ENCODE data around the gene FAM135A. TPM values are rescaled to one million over a fixed set of nuclear protein-coding genes. Genes with fewer than 3 reads are reported as not detected.

FAM135A gene
- total and polyA plus RNA-seq, 2 of the 8 experiments (the other 6 are each of a cell fraction or from before 2014, with no cell fraction given) = 17.4 to 35.7 TPM

DNA sequence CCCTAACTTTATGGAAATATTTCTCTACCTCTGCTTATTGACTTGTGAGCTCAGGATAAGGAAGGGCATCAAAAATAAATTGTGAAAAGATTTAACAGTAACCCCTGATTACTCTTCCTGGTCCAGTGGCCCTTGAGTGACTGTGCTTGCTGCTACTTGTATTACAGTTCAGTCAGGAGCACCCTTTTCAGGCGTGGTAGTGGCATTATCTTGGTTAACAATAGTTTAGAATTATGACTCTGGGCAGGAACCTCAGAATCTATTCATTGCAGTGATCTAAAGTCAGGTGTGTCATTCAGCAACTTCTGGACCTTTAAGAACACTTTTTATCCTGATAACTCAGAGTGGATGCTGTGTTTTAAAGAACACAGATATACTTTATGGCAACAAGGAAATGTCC, 43.4 kb downstream of the FAM135A start:
- POLR2A ChIA-PET (ENCODE audit: partially characterized antibody) = interaction anchor here (0.6 kb wide), 2 partner anchors 12 to 47 kb away, joined by 3 read pairs; no protein-coding TSS in a partner anchor
- Histone ChIP-seq H3K27ac (ENCODE audit: low read depth, low read length) (no peak overlapping the region), H3K27me3 (replicated peaks in 1 of 4; ENCODE audit: control insufficient read depth in 3 of 4, extremely low read depth in 1 of 4, insufficient read depth in 3 of 4, low read length in 3 of 4) (no peaks in the 10 kb centered on the region), H3K79me2 (ENCODE audit: control insufficient read depth in 1 of 2, insufficient read depth in 2 of 2, low read length in 2 of 2) (peaks cover 0 to 8% of the 10 kb centered on the region in 2 experiments; a peak in 2 of 4 replicates), H3K56ac (replicated peaks; ENCODE audit: insufficient read length, low read depth, low read length) (no peak overlapping the region), H3K4me1 (replicated peaks in 1 of 4; ENCODE audit: control insufficient read depth in 3 of 4, insufficient read depth in 4 of 4, low read length in 3 of 4) (no peaks in the 10 kb centered on the region), H2BK20ac (ENCODE audit: low read length) (no peak overlapping the region), H3K18ac (ENCODE audit: extremely low read depth, low read length) (no peak overlapping the region), H2AK5ac (ENCODE audit: low read depth, low read length) (no peak overlapping the region), H3K79me1 (ENCODE audit: low read depth, low read length) (no peaks in the 10 kb centered on the region), H3K4me3 (ENCODE audit: extremely low read depth in 1 of 4, insufficient read depth in 2 of 4, low read depth in 3 of 4, low read length in 4 of 4) (no peak overlapping the region), H4K91ac (replicated peaks; ENCODE audit: insufficient read length, low read length) (no peak overlapping the region), H2BK15ac (ENCODE audit: low read length) (no peak overlapping the region), H3K4me2 (ENCODE audit: insufficient read depth in 1 of 2, low read depth in 2 of 2, low read length in 2 of 2) (no peak overlapping the region), H2BK12ac (ENCODE audit: low read depth, low read length) (no peak overlapping the region), H2BK120ac (replicated peaks; ENCODE audit: low read depth, low read length) (no peak overlapping the region), H3K23ac (ENCODE audit: insufficient read length) (no peak overlapping the region), H3K36me3 (ENCODE audit: control insufficient read depth in 2 of 4, insufficient read depth in 4 of 4, low read length in 3 of 4) (peaks cover 0 to 12% (median 2%) of the 10 kb centered on the region in 4 experiments; a peak in 3 of 8 replicates), H3K9ac (replicated peaks in 1 of 4; ENCODE audit: extremely low read depth in 1 of 4, low read depth in 3 of 4, low read length in 3 of 4) (no peak overlapping the region), H2AFZ (ENCODE audit: low read length) (no peak overlapping the region), H2BK5ac (ENCODE audit: low read depth, low read length) (no peak overlapping the region), H3K14ac (ENCODE audit: insufficient read length) (no peak overlapping the region), H3K4ac (replicated peaks; ENCODE audit: insufficient read length, low read depth, low read length) (no peak overlapping the region), H4K8ac (ENCODE audit: extremely low read depth, insufficient read depth, low read length) (no peak overlapping the region), H4K5ac (ENCODE audit: insufficient read length, low read depth, low read length) (no peak overlapping the region), H4K20me1 (replicated peaks in 1 of 2; ENCODE audit: control insufficient read depth in 1 of 2, insufficient read depth in 2 of 2, low read length in 2 of 2) (no peaks in the 10 kb centered on the region), H3K9me3 (ENCODE audit: insufficient read depth in 2 of 2, low read depth in 1 of 2, low read length in 1 of 2) (no peaks in the 10 kb centered on the region), H3K23me2 (ENCODE audit: low read depth, low read length) (no peaks in the 10 kb centered on the region)
- 90% methylated on average over 1 of the region's 1 CpG; no CpG with 5 or more reads in 1 of the 2 experiments for WGBS, 2 experiments (ENCODE audit: extremely low coverage in 1 of 2, insufficient coverage in 1 of 2, insufficient read length in 1 of 2, insufficient replicate concordance in 2 of 2, low coverage in 1 of 2, low lambda C conversion rate in 2 of 2, missing lambda C conversion rate in 1 of 2)
- DNase-seq (ENCODE audit: low read depth in 1 of 2, low spot score in 2 of 2) = no peak
- CTCF ChIA-PET (ENCODE audit: partially characterized antibody) = interaction anchor here (0.6 kb wide), 1 partner anchor 307 kb away, joined by 3 read pairs; no protein-coding TSS in a partner anchor
- TF ChIP-seq CHD1 (IDR thresholded peaks at IDR 0.05; ENCODE audit: low read depth, low read length) (no peak), JUN (IDR thresholded peaks at IDR 0.05; ENCODE audit: low read depth, low read length) (no peak), EGR1 (IDR thresholded peaks at IDR 0.05; ENCODE audit: borderline replicate concordance, low read depth, low read length) (no peak), CTBP2 (IDR thresholded peaks at IDR 0.05; ENCODE audit: borderline replicate concordance, insufficient read depth, insufficient read length, low read length) (no peak), TEAD4 (IDR thresholded peaks at IDR 0.05; ENCODE audit: low read depth, low read length) (no peak), RFX5 (IDR thresholded peaks at IDR 0.05; ENCODE audit: borderline replicate concordance, low read depth, low read length) (no peak), SIRT6 (IDR thresholded peaks at IDR 0.05; ENCODE audit: low read length) (no peak), TAF1 (IDR thresholded peaks at IDR 0.05; ENCODE audit: low read depth, low read length) (no peak), SRF (IDR thresholded peaks at IDR 0.05; ENCODE audit: low read depth, low read length) (no peak), YY1 (IDR thresholded peaks at IDR 0.05; ENCODE audit: low read depth, low read length) (no peak), CBX5 (IDR thresholded peaks at IDR 0.05; ENCODE audit: low read depth, low read length) (no peak), SUZ12 (IDR thresholded peaks at IDR 0.05; ENCODE audit: low read length) (no peak), BRCA1 (IDR thresholded peaks at IDR 0.05; ENCODE audit: low read depth, low read length) (no peak), KDM4A (IDR thresholded peaks at IDR 0.05; ENCODE audit: low read depth, low read length, severe bottlenecking) (no peak), EP300 (IDR thresholded peaks at IDR 0.05; ENCODE audit: borderline replicate concordance in 1 of 2, low read depth in 2 of 2, low read length in 2 of 2) (no peak), BACH1 (IDR thresholded peaks at IDR 0.05; ENCODE audit: low read length) (no peak)
- no peak for FAIRE-seq

All from H1 (cell line).